Activated naive CD4-positive, alpha-beta T cell treated with anti-CD3 and anti-CD28 coated beads, Interleukin-2, amount 50 U/mL, for 72 hours (primary cell): ENCODE data around the gene EID3. TPM values are rescaled to one million over a fixed set of nuclear protein-coding genes. Genes with fewer than 3 reads are reported as not detected.
A peak's percentile ranks its signal among the peaks of the same experiment; 100 is the strongest.
"Not testable (repeated sequence)": the region's sequence is repeated elsewhere in the genome, so short reads cannot be mapped to it uniquely, and the experiment has no call there.

Experiments used
- ATAC-seq, 2 donors: fragments of 150-1000 bp; cut with Tn5 transposase; 2 replicates each; pipeline ENCODE4 v1.10.0; 2021; ENCODE audit warnings: mild to moderate bottlenecking in 2 of 2, moderate library complexity in 2 of 2
- DNase-seq, 2 donors: peaks; one replicate each; pipeline ENCODE4 v3.0.0; 2021 to 2022; ENCODE audit warnings: low spot score in 2 of 2
- H3K27ac Mint-ChIP-seq, 2 donors: one replicate each; pipeline ENCODE4 v1.8.0; 2022; ENCODE audit warnings: mild to moderate bottlenecking in 2 of 2, mixed read lengths in 2 of 2
- H3K36me3 Mint-ChIP-seq, 2 donors: one replicate each; pipeline ENCODE4 v1.8.0; 2022; ENCODE audit warnings: mixed read lengths in 2 of 2
- H3K9me3 Mint-ChIP-seq, 2 donors: one replicate each; pipeline ENCODE4 v1.8.0; 2022; ENCODE audit warnings: mixed read lengths in 2 of 2
- total RNA-seq, 2 donors: library from RNA; stranded (reverse); gene quantifications; one replicate each; pipeline ENCODE4 v1.2.3, GENCODE V29; 2022

Gene EID3
- total RNA-seq, 2 donors from 2014 or later = 5.4 to 8.2 TPM

DNA sequence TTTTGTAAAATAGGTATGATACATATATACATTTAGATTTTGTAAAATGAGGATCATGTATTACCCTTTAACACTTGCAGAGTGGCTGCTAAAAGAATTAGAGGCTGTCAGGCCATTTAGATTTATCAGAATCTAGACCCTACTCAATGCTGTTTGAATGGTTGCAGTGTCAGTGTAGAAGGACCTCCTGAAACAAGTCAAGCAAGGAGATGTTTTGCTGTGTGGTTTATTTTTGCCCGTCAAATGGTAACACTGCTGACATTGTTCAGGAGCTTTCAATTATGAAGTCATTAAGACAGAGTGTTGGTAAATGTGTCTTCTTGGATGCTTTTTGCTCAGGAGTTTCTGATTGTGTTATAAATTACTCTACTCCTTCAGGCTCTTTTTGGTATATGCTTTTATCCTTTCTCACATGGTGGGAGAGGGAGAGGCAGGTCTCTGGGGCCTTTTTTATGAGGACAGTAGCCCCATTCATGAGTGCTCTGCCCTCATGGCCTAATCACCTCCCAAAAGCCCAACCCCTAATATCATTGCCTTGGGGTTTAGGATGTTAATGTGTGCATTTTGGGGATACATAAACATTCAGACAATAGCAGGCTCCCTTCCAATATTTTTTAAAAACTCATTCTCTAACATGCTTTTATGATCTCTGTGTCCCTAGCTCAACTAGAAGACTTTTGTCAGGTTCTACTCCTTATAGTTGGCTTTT lies 16.5 kb downstream of the EID3 start:
- Mint-ChIP-seq H3K27ac (no peak overlapping the region), H3K9me3 (no peaks in the 10 kb centered on the region), H3K36me3 (peaks cover 15 to 23% of the 10 kb centered on the region in 2 donors)
- DNase-seq (no peak), ATAC-seq (no peak)

DNA sequence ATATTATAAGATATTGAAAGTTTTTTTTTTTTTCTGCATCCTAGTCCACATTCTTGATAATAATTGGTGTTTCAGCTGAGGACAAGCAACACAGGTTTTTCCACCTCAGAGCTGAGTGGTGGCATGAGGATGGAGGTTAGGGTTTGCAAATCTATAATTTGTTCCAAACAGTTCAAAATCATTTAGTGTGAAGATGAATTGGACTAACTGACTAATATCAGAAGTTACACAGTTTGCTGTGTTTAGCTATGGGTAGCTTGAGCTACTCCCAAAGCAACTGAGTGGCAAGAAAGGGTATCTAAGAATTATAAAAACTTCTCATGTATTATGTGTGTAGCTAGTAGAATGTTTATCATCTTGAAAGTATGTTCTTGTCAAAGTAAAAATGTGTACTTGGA lies 17.1 kb downstream of the EID3 start:
- Mint-ChIP-seq H3K9me3 (no peaks in the 10 kb centered on the region), H3K36me3 (peaks cover 15 to 20% of the 10 kb centered on the region in 2 donors), H3K27ac (no peak overlapping the region)
- no peak for DNase-seq
- ATAC-seq = no peak

DNA sequence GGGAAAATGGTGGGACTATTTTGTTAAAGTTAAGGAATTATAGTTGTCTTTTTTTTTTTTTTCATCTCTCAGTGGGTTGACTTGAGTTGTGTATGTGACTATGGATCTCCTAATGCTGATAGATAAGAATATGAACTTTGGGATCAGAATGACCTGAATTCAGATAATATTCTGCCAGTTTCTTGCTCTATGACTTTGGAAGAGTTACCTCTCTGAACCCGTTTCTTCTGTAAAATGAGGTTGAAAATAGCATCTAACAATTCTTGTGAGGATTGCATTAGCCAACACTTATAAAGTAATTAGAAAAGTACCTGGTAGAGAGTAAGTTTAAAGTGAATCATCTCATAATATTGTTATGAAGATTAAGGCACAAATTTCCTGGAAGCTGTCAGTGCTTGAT lies 18.4 kb downstream of the EID3 start:
- no peak overlapping the region for H3K27ac Mint-ChIP-seq
- no peak for ATAC-seq
- DNase-seq = no peak
- H3K36me3 Mint-ChIP-seq = peaks cover 17 to 20% of the 10 kb centered on the region in 2 donors
- no peaks in the 10 kb centered on the region for H3K9me3 Mint-ChIP-seq

DNA sequence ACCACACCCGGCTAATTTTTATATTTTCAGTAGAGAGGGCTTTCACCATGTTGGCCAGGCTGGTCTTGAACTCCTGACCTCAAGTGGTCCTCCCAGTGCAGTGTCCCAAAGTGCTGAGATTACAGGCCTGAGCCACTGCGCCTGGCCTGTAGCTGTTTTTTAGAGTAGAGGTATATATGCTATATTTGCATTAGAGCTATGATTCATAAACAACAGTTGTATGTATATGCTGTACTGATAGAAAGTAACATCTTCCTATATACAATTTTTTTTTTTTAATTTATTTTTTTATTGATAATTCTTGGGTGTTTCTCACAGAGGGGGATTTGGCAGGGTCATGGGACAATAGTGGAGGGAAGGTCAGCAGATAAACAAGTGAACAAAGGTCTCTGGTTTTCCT lies 19.0 kb downstream of the EID3 start:
- not testable (repeated sequence) for H3K9me3 Mint-ChIP-seq, DNase-seq, H3K27ac Mint-ChIP-seq, ATAC-seq
- peaks cover 22 to 25% of the 10 kb centered on the region in 2 donors for H3K36me3 Mint-ChIP-seq

DNA sequence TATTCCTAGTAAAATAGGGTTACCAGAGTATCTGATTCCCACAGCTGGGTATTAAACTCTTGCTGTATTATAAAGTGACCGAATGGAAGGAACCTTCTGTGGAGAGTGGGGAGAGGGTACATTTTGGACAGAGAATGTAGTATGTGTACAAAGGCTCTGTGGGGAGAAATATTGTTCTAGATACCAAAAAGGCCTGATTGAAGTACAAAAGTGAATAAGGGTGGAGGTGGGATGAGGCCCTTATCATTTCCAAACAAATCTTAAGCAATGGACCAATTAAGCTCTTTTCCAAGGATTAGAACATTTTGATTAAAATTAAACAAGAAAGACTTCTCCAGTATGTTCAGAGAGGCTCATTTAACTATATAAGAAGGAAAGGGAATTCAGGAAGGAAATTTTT lies 20.4 kb downstream of the EID3 start:
- DNase-seq (no peak), ATAC-seq (no peak)
- H3K27ac Mint-ChIP-seq = peak overlapping the region in 1 of 2 donors; percentile 72
- H3K36me3 Mint-ChIP-seq = peaks cover 23 to 25% of the 10 kb centered on the region in 2 donors
- H3K9me3 Mint-ChIP-seq = no peaks in the 10 kb centered on the region

DNA sequence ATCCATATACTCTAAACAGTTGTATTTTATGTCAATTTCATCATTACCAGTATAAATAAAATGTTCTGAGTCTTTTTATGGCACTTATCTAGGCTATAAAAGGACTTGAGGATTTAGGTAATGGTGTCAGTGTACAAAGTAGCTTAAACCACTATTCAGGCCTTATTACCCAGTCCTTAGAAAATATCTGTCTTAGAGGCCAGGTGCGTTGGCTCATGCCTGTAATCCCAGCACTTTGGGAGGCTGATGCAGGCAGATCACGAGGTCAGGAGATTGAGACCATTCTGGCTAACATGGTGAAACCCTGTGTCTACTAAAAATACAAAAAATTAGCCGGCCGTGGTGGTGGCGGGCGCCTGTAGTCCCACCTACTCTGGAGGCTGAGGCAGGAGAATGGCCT lies 24.7 kb downstream of the EID3 start:
- peaks cover 15 to 16% of the 10 kb centered on the region in 2 donors for H3K36me3 Mint-ChIP-seq
- H3K27ac Mint-ChIP-seq, DNase-seq, H3K9me3 Mint-ChIP-seq, ATAC-seq: not testable (repeated sequence)

DNA sequence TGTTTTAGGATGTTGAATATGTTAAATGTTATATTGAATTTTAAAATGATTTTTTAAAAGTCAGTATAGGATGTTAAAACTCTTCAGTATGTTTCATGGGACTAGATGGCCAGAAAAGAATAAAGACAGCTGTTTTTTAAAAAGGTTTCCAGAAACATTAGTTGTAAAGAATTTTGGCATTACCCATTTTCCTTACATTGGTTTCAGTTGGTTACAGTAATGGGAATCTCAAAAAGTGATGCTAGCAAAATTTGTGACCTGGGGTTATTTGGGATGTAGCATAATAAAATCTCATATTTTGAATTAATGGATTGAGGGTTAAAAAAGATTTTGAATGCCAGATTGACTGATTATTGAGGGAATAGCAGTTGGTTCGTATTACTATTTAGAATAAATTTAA lies 25.3 kb downstream of the EID3 start:
- H3K36me3 Mint-ChIP-seq = peaks cover 16 to 19% of the 10 kb centered on the region in 2 donors
- DNase-seq (no peak), ATAC-seq (no peak)
- H3K9me3 Mint-ChIP-seq = no peaks in the 10 kb centered on the region
- no peak overlapping the region for H3K27ac Mint-ChIP-seq

DNA sequence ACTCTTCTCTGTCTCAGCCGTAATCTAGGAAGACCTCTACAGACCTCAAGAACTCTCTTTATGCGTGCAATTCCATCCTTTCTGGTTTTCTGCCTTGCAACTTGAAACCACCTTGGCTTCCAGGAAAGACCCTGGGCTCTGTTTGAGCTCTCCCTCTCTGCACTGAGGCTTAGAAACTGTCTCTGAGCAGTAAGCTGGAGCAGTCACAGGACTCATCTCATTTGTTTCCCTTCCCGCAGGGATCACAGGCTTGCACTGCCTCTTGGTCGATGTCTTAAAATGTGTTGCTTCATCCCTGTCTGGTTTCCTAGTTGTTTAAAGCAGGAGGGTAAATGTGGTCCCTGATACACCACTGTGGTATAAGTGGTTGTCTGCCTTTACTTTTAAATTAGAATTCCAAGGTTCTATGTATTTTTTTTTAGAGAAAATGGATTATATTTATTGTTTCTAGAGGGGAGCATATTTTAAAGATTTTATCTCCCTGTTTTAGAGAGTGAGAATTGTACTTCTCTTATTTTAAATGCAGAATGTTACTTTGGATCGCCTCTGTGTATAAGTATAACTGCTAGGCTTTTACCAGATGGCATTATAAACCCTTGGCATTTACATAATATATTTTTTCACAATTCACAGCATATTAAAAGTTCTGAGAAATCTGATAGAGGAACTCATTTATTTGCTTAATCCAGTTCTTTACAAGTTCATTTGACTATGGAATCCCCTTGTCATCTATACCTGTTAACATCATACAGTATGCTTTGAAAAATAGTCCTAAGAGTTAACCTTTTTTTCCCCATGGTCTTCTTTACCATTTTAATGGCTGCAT lies 26.4 kb downstream of the EID3 start:
- Mint-ChIP-seq H3K36me3 (peaks cover 11 to 15% of the 10 kb centered on the region in 2 donors), H3K27ac (no peak overlapping the region), H3K9me3 (no peaks in the 10 kb centered on the region)
- ATAC-seq (no peak), DNase-seq (no peak)

DNA sequence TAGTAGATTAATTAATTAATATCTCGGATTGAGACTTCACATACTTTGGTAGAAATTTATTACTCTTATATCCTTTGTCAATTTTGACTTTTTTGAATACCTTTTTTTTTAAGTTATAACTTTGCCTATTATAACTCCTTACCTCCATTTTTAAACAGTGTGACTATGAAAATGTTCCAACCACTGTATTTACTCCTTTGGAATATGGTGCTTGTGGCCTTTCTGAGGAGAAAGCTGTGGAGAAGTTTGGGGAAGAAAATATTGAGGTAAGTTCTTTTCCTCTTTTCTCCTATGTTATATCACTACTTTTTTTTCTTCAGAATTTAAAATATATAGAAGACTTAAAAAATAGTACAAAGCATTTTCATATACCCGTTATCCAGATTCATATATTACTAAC lies 27.8 kb downstream of the EID3 start:
- peaks cover 7 to 13% of the 10 kb centered on the region in 2 donors for H3K36me3 Mint-ChIP-seq
- no peaks in the 10 kb centered on the region for H3K9me3 Mint-ChIP-seq
- DNase-seq (no peak), ATAC-seq (no peak)
- no peak overlapping the region for H3K27ac Mint-ChIP-seq

DNA sequence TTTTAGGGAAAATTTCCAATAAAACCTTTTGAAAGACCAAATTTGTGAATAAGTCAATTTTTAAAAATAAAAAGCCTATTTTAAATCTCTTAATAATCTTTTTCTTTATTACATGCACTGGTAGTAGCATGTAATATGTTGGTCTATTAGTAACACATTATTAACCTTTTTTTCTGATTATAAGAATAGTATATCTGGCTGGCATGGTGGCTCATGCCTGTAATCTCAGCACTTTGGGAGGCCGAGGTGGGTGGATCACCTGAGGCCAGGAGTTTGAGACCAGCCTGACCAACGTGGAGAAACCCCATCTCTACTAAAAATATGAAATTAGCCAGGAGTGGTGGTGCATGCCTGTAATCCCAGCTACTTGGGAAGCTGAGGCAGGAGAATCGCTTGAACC lies 28.7 kb downstream of the EID3 start:
- ATAC-seq, H3K27ac Mint-ChIP-seq, H3K36me3 Mint-ChIP-seq, DNase-seq, H3K9me3 Mint-ChIP-seq: not testable (repeated sequence)

DNA sequence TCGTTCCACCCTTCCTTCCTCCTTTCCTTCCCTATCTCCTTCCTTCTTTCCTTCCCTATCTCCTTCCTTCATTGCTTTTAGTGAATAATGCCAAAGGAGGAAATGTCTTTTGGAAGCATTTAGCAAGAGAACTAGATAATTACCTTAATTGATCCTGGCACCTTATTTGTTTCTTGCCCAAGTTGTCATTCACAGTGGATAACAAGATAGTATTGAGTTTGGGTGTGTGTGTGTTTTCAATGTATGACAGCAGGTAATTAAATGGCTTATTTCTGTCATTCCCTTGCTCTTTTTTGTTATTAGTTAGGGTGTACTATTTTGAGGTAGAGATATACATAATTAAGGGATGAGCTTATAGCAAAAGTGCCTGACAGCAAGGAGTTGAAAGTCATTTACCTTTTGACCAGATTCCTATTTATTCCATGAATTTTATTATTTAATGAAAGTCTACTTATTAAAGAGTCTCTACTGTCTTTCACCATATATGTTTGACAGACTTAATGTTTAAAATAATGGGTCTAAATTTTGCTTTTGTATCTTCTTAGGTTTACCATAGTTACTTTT lies 30.2 kb downstream of the EID3 start:
- DNase-seq (no peak), ATAC-seq (no peak)
- Mint-ChIP-seq H3K36me3 (peaks cover 0 to 5% of the 10 kb centered on the region in 2 donors), H3K27ac (no peak overlapping the region), H3K9me3 (no peaks in the 10 kb centered on the region)

DNA sequence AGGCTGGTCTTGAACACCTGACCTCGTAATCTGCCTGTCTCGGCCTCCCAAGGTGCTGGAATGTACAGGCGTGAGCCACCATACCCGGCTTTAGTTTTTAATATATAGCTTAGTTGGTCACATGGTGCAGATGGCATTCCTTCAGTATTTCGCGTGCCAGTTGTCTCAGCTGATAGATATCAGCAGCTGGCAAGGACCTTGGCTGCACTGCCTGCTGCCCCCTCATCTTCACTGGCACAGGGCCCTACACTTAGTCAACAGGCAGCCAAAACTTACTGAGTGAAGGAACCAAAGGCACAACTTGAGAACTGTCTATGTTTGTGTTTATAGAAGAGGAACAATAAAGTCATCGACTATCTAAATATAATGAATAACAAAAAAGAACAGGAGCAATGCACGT lies 31.0 kb downstream of the EID3 start:
- no peak for ATAC-seq
- H3K36me3 Mint-ChIP-seq = peaks cover 0 to 6% of the 10 kb centered on the region in 2 donors
- H3K9me3 Mint-ChIP-seq = no peaks in the 10 kb centered on the region
- no peak for DNase-seq
- H3K27ac Mint-ChIP-seq = no peak overlapping the region

DNA sequence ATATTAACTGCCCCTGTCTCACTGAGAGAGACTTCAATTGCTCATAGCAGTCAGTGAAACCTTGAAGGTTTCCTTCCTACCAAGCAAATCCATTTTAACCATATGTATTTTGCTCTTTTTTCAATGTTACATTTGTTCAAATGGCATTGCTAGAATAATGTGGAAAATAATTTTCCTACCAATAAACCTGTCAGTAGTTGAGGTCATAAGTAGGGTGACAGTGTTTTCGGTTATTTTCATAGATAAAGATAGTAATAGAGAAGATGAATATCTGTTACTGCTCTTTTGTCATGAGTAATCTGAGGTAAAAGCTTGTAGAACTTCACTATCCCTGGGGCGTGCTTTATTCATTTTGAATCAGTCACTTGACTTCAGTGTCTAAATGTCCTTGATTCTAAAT lies 32.6 kb downstream of the EID3 start:
- ATAC-seq = no peak
- H3K36me3 Mint-ChIP-seq = peaks cover 0 to 16% of the 10 kb centered on the region in 2 donors
- no peak for DNase-seq
- no peak overlapping the region for H3K27ac Mint-ChIP-seq
- H3K9me3 Mint-ChIP-seq = no peaks in the 10 kb centered on the region

DNA sequence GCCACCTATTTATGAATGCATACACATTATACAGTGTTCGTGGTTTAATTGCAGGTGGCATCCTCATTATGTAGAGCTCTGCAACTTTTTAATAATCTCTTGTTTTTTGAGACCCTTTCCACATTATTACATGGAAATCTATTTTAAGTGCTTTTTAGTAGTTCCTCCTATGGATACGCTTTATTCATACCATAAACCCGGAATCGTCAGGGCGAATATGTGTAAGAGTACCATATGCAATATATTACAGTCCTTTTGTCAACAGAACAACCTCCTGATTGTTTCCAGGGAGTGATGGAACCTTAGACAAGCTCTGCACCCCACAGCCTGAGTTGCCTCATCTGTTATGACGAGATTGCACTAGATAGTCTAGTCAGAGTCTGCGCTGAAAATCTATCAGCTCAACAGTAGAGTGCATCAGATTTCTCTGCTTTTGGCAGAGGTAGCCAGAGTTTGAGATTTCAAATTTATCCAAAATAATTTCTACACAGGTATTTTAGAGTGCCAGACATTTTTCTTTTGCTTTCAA lies 33.6 kb downstream of the EID3 start:
- Mint-ChIP-seq H3K36me3 (peaks cover 0 to 20% of the 10 kb centered on the region in 2 donors), H3K9me3 (no peaks in the 10 kb centered on the region), H3K27ac (peak overlapping the region in 1 of 2 donors; percentile 14)
- DNase-seq (no peak), ATAC-seq (no peak)

DNA sequence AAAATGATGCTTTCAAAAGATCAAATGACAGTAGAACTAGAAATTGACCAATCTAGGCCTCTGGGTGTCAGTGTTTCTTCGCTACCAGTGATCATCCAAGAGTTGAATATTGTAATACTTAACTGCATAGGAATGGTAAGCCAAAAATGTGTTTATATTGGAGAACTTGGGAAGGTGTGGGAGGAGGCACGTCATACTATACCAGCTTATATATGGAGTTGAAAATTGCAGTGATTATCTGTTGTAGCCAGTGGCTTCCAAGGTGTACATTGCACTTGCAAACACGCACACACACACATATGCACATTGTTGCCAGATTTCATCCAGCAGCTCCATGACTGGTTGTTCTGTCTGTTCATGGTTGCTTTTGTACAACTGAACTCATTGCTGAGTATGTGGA lies 36.1 kb downstream of the EID3 start:
- no peak for ATAC-seq
- Mint-ChIP-seq H3K36me3 (peaks cover 0 to 15% of the 10 kb centered on the region in 2 donors), H3K9me3 (no peaks in the 10 kb centered on the region), H3K27ac (peak overlapping the region in 1 of 2 donors; percentile 65)
- no peak for DNase-seq

DNA sequence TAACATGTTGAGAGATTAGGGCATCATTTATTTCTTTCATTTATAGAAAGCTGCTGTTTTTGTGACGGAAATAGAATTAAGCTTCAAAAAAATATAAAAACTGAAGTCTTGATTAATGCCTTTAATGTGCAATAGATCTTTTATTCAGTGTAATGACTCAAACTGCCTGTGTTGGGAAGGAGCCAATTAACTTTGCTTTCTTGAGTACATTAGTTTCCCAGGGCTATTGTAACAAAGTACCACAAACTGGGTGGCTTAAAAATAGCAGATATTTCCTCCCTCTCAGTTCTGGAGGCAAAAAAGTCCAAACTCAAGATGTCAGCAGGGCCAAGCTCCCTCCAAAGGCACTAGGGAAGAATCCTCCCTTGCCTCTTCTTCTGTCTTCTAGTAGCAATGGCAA lies 36.6 kb downstream of the EID3 start:
- H3K36me3 Mint-ChIP-seq = peaks cover 0 to 15% of the 10 kb centered on the region in 2 donors
- no peaks in the 10 kb centered on the region for H3K9me3 Mint-ChIP-seq
- H3K27ac Mint-ChIP-seq = no peak overlapping the region
- DNase-seq (no peak), ATAC-seq (no peak)

DNA sequence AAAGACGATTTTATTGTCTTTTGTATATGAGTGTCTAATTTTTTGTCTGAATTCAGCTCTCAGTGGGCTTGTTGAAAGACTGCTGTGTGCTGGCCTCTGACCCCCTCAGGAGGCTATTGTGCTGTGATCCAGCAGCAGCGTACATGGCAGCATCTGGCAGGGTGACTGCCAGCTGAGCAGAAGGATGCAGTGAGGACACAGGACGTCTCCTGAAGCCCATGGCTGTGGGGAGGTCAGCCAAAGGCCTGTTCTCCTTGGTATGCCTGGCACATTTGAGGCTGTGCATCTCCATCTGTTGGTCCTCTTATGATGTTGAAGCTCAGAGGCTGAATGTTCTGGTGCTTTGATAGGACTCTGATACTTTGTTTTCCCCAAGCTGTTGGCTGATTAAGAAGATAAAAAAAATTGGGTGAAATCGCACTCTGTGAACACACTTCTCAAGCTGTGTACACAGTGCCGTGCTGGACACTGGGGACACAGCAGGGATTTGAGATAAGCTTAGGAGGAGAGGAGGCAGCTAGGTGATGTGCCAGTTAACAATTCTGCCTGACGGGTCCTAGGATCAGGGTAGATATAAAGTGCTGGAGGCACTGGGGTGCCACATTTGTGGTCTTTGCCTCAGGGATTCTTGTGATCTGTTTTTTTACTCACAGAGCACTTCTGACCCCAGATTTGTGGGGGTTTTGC lies 37.5 kb downstream of the EID3 start:
- H3K36me3 Mint-ChIP-seq = peaks cover 0 to 15% of the 10 kb centered on the region in 2 donors
- H3K9me3 Mint-ChIP-seq = no peaks in the 10 kb centered on the region

More for the DNA sequence above, 37.5 kb downstream of the EID3 start:
- DNase-seq (no peak), ATAC-seq (no peak)
- peak overlapping the region in 1 of 2 donors; percentile 40 for H3K27ac Mint-ChIP-seq
